ENCODE measurements around the gene PLD3. TPM values are rescaled to one million over a fixed set of nuclear protein-coding genes. Genes with fewer than 3 reads are reported as not detected.

The PLD3 gene
- total RNA-seq, 2 experiments from 2014 or later = 54.4 to 56.7 TPM

- TF ChIP-seq CTCF (IDR thresholded peaks at IDR 0.05) = no peak
- ATAC-seq = no peak
- DNase-seq = no peak
- POLR2A ChIA-PET = no interaction called here
- CTCF ChIA-PET = interaction anchor here (7.8 kb wide), 1 partner anchor 8 kb away, joined by 38 read pairs; no protein-coding TSS in a partner anchor
- Mint-ChIP-seq H3K27ac (no peak overlapping the region), H3K4me1 (ENCODE audit: low read depth) (peaks cover 3% of the 10 kb centered on the region), H3K36me3 (ENCODE audit: low read depth) (no peaks in the 10 kb centered on the region), H3K9me3 (no peaks in the 10 kb centered on the region), H3K4me3 (no peak overlapping the region), H3K27me3 (no peaks in the 10 kb centered on the region)
- intact Hi-C loops (cut with micrococcal nuclease) = no loop called here
These were observed 63.5 kb downstream of the PLD3 start for GRCh38 chr19:40411958-40412499.

- Mint-ChIP-seq H3K36me3 (ENCODE audit: low read depth) (no peaks in the 10 kb centered on the region), H3K9me3 (no peaks in the 10 kb centered on the region), H3K4me1 (ENCODE audit: low read depth) (peaks cover 5% of the 10 kb centered on the region), H3K27me3 (no peaks in the 10 kb centered on the region), H3K4me3 (no peak overlapping the region), H3K27ac (no peak overlapping the region)
- TF ChIP-seq CTCF (IDR thresholded peaks at IDR 0.05) = no peak
- DNase-seq (no peak), ATAC-seq (no peak)
- intact Hi-C loops (cut with micrococcal nuclease) = no loop called here
- ChIA-PET CTCF (interaction anchor here (0.6 to 7.8 kb wide), 3 partner anchors 7 to 198 kb away, joined by 3 to 38 read pairs (median 4); no protein-coding TSS in a partner anchor), POLR2A (no interaction called here)
These were observed 64.4 kb downstream of the PLD3 start for GRCh38 chr19:40412866-40413265.

- POLR2A ChIA-PET = no interaction called here
- H3K27ac Mint-ChIP-seq = no peak within 1 kb of the TSS
- H3K36me3 Mint-ChIP-seq (ENCODE audit: low read depth) = no peaks in the 10 kb centered on the region
- no peaks in the 10 kb centered on the region for H3K27me3 Mint-ChIP-seq
- DNase-seq = no peak
- ATAC-seq = no peak
- H3K4me3 Mint-ChIP-seq = no peak within 1 kb of the TSS
- intact Hi-C loops (cut with micrococcal nuclease) = no loop called here
- CTCF ChIA-PET = interaction anchor here (1.4 to 7.8 kb wide), 2 partner anchors 6 to 108 kb away, joined by 4 to 38 read pairs; no protein-coding TSS in a partner anchor
- H3K9me3 Mint-ChIP-seq = no peaks in the 10 kb centered on the region
- TF ChIP-seq CTCF (IDR thresholded peaks at IDR 0.05) = no peak
- H3K4me1 Mint-ChIP-seq (ENCODE audit: low read depth) = peaks cover 5% of the 10 kb centered on the region
These were observed 64.9 kb downstream of the PLD3 start, which contains the start of gene PRX for GRCh38 chr19:40413291-40413845. Gene PRX, minus strand, starts transcription at chr19:40413378. Its CDS starts 5,446 bp downstream, at chr19:40407932.

GRCh38 chr19:40414542-40415535 is 66.3 kb downstream of the PLD3 start:
- Mint-ChIP-seq H3K27ac (no peak overlapping the region), H3K4me3 (no peak overlapping the region), H3K4me1 (ENCODE audit: low read depth) (peaks cover 5% of the 10 kb centered on the region), H3K9me3 (no peaks in the 10 kb centered on the region), H3K27me3 (no peaks in the 10 kb centered on the region), H3K36me3 (ENCODE audit: low read depth) (no peaks in the 10 kb centered on the region)
- TF ChIP-seq CTCF (IDR thresholded peaks at IDR 0.05) = no peak
- DNase-seq (no peak), ATAC-seq (no peak)
- intact Hi-C loops (cut with micrococcal nuclease) = no loop called here
- ChIA-PET POLR2A (interaction anchor here (0.6 to 0.8 kb wide), 3 partner anchors 9 to 63 kb away, joined by 3 read pairs; no protein-coding TSS in a partner anchor), CTCF (interaction anchor here (1.7 kb wide), 1 partner anchor 11 kb away, joined by 5 read pairs; no protein-coding TSS in a partner anchor)
